CD4-positive, alpha-beta T cell treated with Interleukin-2 at 100 ng/mL for 4 hours (primary cell): ENCODE results near the gene RALY.

Source experiments
- DNase-seq: peaks from one replicate; pipeline ENCODE4 v3.0.0-alpha.2; 2020; ENCODE audit warnings: low spot score

The RALY gene

DNA sequence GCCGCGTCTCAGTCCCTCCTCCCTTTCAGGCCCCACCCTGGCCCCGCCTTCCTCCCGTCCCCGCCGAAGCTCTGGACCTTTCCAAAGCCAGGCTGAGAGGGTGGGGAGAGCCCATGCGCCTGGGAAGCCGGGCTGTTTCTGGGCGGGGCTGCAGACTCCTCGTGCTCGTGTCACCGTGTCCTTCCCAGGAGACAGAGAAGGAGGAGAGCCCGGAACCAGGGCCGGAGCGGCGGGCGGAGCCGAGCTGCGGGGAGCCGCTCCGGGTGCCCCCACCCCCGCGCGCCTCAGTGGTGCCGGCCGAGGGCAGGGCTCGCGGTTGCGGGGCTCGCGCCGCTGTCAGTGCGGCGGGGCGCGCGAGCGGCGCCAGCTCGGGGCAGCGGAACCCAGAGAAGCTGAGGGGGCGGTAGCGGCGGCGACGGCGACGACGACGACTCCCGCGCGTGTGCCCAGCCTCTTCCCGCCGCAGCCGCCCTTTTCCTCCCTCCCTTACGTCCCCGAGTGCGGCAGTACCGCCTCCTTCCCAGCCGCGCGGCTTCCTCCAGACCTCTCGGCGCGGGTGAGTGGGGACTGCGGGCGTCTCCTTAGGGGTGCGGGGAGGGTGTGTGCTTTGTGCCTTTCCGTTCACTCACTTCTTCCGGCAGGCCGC lies at the start of gene RALY:
Gene RALY (plus strand): TSS at position 336 of the 646 bp plus-strand sequence. CDS start 78,164 bp downstream, outside the sequence.
- DNase-seq: peak; percentile 95

DNA sequence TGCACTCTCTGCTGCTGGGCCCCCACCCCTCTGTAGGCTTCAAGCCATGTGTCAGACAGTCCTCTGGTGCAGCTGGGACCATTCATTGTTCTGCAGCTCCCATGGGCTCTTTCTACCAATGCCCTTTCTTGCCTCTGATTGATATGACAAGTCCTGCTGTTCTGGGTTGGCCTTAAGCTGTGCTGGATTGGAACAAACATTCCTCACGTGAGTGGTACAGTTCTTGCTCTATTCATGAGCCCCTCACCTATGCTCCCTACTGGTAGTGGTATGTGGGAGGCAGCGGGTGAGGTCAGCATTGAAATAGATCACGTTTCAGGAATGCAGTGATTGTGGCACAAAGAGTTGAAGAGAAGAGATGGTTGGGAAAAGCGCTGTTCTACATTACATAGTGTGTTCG lies 48.8 kb upstream of the RALY start:
- no peak for DNase-seq

DNA sequence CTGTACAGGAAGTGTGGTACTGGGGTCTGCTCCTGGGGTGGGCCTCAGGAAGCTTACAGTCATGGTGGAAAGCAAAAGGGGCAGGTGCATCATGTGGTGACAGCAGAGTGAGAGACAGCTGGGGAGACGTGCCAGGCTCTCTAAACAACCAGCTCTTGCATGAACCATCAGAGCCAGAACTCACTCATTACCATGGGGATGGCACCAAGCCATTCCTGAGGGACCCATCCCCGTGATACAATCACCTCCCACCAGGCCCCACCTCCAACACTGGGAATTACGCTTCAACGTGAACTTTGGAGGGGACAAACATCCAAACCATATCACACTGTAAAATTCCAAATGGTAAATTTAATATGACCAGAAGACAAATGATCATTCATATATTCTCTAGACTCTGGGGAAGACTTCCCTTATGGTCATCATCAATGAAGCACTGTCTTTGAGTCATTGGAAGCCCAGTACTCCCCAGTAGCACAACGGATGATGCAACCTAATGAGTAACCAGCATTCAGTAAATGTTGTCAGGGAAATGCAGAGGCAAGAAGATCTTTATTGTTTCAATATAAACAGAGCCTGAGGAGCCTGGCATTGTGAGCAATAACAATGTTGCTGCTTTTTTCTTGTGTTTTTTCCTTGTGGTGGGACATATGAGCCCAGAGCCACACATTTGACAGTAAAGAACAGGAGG lies 48.2 kb upstream of the RALY start:
- no peak for DNase-seq

DNA sequence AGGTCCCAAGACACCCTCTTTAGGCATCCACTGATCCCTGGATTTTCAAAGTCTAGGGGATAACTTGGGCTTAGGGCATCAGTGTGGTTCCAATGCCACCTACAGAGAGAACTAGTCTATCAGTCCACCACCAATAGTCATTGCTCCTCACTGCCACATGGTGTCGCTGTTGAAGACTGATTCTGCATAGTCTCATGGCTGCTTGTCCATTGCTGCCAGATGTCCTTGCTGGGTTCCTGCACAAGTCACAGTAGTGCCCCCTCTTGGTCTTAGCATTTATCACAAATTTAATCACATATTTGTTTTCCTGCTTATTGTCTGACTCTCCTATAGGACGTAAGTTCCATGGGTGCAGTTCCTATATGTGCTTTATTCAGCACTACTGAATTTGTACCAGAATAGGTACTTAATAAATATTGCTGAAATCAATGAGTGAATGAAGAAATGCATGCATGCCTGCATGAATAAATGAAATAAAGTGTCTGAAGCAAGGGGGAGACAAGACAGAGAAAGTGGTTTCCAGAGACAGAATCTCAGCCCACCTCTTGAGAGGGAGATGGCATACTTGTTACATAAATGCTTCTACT lies 45.9 kb upstream of the RALY start:
- peak; percentile 37 for DNase-seq

DNA sequence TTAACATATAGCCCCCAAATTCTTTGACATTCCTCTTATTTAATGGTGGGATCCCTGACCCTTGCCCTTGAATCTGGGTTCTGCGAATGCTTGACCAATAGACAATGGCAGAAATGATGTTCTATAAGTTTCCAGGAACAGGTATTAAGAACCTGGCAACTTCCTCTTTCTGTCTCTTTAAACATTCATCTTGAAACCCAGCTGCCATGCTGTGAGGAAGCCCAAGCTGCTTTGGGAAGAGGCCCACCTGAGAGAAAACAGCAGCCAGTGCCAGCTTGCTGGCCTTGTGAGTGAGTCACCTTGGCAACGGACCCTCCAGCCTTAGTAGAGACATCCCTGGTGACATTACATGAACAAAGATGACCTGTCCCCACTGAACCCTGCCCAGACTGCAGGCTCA lies 45.2 kb upstream of the RALY start:
- no peak for DNase-seq

DNA sequence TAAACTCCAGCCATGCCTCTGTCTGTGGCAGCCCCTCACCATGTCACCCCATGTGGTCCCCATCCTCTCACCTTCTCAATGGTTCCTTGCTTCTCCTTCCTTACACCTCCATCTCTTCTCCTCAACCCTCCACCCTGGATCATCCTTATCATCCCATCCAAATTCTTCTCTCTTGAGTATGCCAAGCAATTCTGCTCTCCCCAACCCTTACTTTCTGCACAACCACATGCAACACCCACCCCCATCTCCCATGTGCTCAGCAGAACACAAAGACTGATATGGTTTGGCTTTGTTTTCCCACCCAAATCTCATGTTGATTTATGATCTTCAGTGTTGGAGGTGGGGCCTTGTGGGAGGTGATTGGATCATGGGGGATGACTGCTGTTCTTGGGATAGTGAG lies 42.5 kb upstream of the RALY start:
- DNase-seq: no peak

DNA sequence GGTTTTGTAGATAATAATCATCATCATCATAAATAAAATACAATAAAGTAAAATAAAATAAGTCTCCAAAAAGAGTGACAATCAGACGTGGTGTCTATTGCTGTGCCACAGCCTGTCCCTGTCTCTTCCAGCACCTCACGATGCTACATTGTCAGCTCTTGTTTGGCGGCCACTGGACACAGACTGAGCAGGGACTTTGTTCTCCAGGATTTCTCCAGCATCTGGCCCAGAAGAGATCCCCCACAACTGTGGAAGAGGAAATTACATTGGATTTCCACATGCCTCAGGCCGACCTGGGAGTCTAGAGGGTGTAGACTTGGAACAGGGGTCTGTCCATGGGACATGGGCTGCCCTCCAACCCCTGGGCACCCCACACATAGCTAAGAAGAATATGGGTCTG lies 39.2 kb upstream of the RALY start:
- DNase-seq: no peak

DNA sequence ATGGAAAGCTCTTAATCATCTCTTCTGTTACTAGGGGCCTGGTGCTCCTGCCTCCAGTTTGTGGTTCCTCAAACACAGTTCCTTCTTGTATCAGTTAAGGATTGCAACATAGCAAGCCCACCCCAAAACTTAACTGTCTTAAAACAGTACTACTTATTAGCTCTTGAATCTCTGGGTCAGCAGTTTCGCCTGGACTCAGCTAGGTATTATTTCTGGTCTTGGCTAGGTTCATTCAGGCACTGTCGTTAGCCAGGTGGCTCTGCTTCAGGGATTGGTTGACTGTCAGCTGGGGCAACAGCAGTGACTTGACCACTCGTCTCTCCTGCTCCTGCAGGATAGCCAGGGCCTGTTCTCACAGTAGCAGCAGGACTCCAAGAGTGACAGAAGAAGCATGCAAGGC lies 30.0 kb upstream of the RALY start:
- DNase-seq: no peak

DNA sequence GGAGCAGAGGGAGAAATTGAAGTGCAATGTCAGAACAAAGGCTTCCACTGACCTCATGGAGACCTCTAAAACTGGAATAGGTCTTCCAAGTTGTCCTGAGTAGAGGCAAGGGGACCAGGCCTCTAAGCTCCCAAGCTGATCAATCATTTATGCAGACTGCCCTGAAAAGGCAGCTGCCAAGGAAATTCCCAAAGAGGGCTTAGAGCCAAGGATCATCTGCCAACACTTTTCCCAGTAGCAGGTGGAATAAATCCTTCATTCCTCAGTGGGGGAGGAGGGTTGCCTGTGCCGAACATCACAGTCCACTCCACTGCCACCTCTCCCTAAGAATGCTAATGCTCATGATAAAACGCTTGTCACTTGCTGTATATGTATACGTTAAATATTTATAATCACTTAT lies 29.3 kb upstream of the RALY start:
- no peak for DNase-seq

DNA sequence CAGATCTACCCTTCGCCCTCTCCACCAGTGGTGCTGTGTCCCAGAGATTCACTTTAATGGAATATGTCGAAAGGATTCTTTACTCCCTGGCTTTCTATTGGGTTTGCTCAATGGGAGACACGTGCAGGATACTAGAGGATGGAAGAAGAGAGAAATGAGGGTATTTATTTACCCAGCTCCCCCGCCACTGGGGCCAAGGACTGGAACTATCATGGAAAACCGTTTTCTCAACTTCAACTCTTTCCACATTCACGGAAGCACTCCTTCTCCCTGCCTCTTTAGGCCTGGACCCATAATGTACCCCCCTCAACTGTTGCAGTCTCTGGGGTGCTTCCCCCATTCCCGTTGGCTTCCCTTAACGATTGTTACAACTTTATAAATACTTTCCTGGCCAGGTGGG lies 26.6 kb upstream of the RALY start:
- no peak for DNase-seq

DNA sequence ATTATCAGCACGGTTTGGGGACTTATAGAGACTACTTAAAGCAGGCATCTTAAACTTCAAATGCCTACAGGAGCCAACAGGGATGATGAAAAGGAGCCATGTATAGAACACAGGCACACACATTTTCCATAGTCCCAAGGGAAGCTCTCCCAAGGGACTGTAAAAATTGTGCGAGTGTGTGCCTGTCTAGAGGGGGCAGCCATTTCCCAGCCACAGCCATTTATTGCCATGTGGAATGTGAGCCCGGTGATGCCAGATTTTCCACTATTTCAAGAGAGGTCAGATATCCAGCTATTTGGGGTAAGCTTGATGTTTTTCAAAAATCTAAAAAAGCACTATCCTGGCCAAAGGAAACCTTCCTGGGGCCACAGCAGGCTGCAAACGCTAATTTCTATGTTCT lies 24.1 kb upstream of the RALY start:
- no peak for DNase-seq

DNA sequence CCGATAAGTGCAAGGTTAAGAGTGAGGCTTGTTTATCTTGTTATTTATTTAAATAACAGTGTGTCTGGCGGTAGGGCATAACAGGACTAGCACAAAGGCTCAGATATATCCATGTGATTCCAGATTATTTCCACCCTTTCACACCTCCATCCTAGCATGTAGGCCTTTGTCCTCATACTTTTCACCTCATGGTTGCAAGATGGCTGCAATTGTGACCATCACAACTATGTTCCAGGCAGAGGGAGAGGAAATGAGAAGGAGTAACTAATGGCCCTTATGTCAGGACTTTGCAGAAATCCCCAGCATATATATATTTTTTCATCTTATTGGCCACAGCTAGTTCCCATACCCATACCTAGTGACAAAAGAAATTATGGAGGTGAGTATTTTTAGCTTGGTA lies 23.5 kb upstream of the RALY start:
- no peak for DNase-seq

DNA sequence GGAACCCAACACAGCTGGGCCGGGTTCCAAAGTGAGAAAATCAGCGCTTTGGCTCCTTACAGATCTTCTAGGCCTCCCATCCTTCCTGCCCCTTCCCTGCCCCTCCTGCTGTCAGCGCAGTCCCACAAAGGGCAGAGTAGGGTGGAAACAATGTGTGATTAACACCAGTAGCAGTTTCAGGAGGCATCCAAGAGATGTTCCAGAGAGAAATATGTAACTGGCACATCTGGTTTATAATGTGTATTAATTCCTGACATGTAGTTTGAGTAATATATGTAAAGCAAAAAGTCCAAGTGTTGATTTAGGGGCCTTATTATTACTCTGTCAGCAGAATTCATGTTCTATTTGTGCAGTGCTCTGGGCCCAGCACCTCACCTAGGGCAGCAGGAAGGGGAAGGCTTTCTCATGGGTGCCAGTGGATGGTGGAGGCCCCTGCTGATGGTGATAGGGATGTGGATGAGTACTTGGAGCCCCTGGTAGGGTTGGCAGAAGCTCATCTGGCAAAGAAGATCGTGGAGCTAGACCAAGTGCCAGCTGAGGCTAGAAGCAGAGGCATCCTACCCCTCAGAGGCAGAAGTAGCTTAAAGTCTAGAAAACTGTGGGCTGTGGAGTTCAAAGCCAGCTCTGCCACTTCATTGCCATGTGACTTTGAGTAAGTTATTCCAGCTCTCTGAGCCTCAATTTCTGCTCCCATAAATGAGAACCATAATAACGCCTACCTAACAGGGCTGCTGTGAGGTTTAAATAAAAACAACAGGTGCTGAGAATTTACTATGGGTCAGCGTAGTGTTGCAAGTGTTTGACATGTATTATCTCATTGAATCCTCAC lies 22.4 kb upstream of the RALY start:
- DNase-seq: no peak

DNA sequence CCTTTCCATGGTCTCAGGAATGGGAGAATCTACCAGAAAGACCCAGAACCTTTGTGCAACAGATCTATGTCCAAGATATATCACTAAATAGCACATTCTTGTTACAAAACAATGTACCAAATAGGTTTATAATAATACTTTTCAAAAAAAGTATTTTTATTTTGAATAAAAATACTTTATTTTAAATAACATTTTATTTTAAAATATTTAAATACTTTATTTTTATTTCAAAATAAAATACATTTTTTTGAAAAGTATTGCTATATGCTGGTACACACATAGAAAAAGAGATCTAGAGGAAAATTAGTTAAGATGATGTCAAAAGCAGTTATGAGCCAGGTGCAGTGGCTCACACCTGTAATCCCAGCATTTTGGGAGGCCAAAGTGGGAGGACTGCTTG lies 16.8 kb upstream of the RALY start:
- no peak for DNase-seq

DNA sequence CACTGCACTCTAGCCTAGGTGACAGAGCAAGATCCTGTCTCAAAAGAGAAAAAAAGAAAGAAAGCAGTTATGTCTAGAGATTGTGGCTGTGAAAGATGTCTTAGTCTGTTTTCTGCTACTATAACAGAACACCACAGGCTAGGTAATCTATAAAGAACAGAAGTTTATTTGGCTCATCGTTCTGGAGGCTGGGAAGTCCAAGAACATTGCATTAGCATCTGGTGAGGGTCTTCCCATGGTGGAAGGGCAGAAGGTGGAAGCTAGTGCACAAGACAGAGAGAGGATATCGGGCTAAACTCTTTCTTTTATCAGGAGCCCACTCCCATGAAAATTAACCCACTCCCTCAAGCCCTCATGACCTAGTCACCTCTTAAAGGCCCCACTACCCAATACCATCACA lies 16.2 kb upstream of the RALY start:
- DNase-seq: no peak

DNA sequence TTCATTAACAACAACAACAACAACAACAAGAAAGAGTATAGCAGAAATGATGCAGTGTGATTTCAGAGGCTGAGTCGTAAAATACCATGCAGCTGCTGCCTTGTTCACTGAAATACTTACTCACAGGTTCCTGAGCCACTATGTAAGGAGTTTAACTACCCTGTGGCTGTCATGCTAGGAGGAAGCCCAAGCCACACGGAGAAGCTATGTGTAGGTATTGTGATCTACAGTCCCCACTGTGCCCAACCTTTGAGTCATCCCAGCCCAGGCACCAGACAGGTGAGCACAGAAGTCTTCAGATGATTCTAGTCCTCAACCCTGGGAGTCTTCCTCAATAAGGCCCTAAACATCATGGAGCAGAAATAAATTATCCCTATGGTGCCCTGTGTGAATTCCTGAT lies 14.6 kb upstream of the RALY start:
- DNase-seq: no peak

DNA sequence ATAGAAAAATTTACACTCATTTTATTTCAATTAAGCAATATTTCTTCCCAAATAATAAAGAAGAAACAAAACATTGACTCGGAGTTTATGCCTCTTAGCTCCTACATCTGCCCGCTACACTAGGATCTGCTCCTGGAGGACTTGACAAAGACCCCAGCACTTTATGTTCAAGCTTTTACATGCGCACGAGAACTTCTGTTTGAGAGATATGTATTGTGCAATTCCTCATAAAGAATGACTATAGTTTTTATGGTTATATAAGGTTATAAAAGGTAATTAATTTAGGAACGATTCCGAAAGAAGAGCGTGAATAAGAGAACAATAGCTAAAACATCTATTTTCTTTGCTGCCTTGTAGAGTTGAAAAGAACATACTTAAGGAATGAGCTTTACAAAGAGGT lies 12.4 kb upstream of the RALY start:
- DNase-seq: no peak

DNA sequence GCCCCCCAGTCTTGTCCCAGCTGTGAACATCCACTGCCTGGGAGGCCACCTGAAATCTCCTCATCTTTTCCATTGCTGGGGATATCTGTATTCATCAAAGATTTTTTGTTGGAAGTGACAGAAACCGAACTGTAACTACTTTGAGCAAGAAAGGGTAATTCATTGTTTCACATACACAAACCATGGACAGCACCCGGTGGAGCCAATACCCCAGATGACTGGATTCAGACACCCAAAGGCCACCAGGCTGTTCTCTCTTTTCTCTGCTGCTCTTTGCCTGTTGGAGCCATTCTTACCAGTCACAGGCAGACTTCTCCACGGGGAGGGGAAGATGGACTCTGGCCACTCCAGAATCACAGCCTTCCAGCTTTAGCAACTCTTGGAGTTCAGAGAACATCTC lies 11.7 kb upstream of the RALY start:
- no peak for DNase-seq

DNA sequence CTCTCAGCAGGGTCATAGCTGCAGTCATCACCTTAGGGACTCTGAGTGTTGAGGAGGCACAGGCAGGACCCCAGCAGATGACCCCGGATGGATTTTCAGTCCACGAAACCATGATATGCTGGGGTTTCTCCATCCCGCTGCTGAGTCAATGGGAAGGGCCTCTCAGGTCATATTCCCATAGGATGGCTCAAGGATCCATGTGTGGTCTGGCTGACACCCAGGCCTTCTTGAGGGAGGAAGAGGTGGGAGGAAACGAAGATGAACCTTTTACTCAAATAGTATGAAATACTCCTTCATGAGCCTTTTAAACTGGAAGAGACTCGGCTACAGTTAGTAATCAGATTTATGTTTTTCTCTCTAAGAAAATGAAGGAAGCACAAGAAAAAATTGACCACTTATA lies 10.3 kb upstream of the RALY start:
- no peak for DNase-seq

DNA sequence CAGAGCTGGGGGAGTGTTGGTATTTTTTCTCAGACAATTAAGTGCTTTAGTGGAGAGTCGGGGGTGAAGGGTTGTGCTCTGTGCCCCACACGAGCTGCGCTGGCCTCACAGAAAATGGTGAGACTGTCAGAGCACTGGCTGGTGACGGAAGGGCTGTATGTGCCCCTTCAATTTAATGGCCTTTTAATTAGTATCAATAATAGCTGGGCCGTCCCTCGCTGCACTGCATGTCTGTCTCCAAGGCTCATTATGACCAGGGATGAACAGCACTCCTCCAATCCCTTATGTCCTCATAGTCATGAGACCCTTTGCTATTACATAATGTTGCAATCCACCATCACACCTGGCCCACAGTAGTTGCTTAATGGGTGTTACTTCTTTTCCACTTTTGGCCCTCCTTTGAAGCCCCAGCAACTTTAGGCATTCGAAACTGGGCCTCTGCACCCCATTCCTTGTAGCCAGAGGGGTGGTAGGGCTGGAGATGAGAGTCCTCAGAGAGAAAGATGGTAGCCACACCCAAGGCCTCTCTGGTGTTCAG lies 9.5 kb upstream of the RALY start:
- no peak for DNase-seq

DNA sequence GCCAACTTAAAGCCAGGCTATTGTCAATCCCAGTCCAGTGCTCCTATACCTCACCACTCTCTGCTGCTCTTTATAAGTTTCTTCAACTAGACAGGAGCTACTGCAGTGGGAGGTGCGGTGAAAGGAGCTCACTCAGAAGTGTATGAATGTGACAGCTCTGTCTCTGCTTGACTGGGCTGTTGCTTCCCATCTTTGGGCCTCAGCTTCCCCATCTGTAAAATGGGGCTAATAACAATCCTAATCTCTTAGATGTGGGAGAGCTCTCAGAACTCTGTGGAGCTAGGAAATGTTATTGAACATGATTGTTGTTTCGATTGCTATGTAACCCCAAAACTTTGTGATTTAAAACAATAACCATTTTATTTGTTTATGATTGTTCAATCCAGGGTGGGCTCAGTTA lies 8.4 kb upstream of the RALY start:
- DNase-seq: no peak

DNA sequence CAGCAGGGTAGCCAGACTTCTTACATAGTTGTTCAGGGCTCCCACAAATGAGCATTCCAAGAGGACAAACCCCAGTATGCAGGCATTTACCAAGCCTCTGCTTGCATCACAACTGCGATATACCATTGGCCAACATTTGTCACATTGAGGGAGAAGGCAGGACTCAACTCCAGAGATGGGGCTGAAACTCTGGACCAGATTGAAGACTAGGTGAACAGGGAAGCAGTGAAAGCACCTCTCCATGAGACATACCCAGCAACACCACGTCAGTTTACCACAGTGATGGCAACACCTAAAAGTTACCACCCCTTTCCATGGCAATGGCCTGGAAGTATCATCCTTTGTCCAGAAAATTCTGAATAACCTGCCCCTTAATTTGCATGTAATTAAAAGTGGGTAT lies 7.9 kb upstream of the RALY start:
- DNase-seq: no peak
